Forelimb muscle (tissue), 1 donor: ENCODE data around the gene RMI2. TPM values are rescaled to one million over a fixed set of nuclear protein-coding genes. Genes with fewer than 3 reads are reported as not detected.

Experiments used
- DNase-seq: peaks from one replicate; pipeline ENCODE4 v3.0.0-alpha.2; 2013; ENCODE audit warnings: low read depth
- polyA plus RNA-seq: library from polyadenylated mRNA; unstranded; fragments of 120-200 nt; gene quantifications from one replicate; pipeline ENCODE4 v1.2.1, GENCODE V29; 2013; ENCODE audit not compliant: insufficient read length

The RMI2 gene
- polyA plus RNA-seq, 1 donor = 7.6 TPM

GRCh38 chr16:11398851-11399250, 53.6 kb downstream of the RMI2 start:
- no peak for DNase-seq

GRCh38 chr16:11399261-11399831, 54.1 kb downstream of the RMI2 start:
- no peak for DNase-seq

GRCh38 chr16:11400076-11400475, 54.8 kb downstream of the RMI2 start:
- DNase-seq = no peak

Other genes starting within 250 kb of the RMI2 start
- 2.6 TPM for gene SOCS1, start 89.3 kb upstream of the RMI2 start, polyA plus RNA-seq
- gene TNP2, start 76.1 kb upstream of the RMI2 start, polyA plus RNA-seq = not detected
- not detected for gene PRM3, start 71.8 kb upstream of the RMI2 start, polyA plus RNA-seq
- gene PRM2, start 69.0 kb upstream of the RMI2 start, polyA plus RNA-seq = not detected
- gene PRM1, start 64.1 kb upstream of the RMI2 start, polyA plus RNA-seq = not detected
- 30.5 TPM for gene LITAF, start 241.5 kb downstream of the RMI2 start, polyA plus RNA-seq